GM19035 (cell line): Measurements from ENCODE around the gene TRPM2.

Source experiments
- ATAC-seq: cut with Tn5 transposase; IDR thresholded peaks from one replicate; pipeline ENCODE4 v1.9.1; 2021; ENCODE audit not compliant: unreplicated experiment

The TRPM2 gene

DNA sequence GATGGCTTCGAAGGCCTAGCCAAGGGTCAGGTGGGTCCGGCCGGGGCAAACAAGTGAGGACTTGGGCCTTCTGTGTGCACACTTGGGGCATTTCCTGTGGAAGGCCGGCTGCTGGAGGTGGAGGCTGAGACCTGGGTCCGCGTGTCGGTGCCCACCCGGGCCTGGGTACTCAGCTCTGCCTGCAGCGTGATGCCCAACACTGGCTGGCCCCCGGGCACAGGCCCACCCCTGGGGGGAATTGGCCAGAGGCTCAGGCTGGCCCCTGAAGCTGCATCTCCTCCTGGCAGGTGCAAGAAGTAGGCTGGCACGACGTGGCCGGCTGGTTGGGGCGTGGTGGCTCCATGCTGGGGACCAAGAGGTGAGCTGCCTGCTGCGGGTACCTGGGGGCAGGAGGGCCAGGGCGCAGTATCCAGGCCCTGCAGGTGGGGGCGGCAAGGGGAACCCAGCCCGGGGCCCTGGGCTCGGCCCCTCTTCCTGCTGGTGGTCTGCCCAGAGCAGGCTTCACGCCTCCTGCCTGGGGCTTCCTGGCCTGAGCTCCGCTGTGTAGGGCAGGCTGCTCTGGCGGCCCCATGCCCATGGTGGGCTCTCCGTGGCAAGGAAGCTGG, 31.5 kb upstream of the TRPM2 start:
- no peak for ATAC-seq

DNA sequence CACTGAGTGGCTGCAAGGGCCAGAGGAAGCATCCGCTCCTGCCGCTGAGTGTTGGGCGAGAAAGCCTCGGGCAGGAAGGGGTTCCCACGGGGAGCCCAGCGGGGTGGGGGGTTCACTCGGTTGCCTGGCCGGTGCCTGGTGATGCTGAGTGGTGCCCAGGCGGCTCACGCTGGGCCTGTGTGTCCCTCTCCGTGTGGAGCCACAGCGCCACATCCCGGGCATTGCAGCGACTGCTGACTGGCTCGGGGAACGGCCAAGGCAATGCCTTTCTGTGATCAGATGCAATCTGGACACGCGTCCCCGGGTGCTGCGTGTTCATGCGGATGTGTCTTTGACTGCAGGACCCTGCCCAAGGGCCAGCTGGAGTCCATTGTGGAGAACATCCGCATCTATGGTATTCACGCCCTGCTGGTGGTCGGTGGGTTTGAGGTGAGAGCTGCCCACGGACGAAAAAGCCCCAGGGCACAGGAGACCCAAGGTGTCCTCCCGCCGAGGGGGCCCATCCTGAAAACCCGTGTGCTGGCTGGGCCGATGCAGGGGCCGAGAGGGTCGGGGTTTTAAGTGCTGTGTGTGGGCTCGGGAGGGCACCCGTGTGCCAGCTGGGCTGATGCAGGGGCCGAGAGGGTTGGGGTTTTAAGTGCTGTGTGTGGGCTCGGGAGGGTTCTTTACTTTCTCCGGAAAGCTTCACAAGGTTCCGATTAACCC, 30.6 kb upstream of the TRPM2 start:
- ATAC-seq: no peak

DNA sequence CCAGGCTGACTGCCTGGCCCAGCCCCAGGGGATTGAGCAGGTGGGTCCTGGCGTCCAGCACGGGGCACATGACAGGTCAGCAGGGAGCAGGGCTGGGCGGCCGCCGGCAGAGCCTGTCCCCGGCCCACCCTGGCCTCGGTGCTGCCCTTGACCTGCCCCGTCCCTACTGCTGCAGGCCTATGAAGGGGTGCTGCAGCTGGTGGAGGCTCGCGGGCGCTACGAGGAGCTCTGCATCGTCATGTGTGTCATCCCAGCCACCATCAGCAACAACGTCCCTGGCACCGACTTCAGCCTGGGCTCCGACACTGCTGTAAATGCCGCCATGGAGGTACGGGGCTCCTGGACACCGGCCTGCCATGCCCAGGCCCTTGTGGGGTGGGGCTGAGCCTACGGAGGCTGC, 29.8 kb upstream of the TRPM2 start:
- ATAC-seq: no peak

DNA sequence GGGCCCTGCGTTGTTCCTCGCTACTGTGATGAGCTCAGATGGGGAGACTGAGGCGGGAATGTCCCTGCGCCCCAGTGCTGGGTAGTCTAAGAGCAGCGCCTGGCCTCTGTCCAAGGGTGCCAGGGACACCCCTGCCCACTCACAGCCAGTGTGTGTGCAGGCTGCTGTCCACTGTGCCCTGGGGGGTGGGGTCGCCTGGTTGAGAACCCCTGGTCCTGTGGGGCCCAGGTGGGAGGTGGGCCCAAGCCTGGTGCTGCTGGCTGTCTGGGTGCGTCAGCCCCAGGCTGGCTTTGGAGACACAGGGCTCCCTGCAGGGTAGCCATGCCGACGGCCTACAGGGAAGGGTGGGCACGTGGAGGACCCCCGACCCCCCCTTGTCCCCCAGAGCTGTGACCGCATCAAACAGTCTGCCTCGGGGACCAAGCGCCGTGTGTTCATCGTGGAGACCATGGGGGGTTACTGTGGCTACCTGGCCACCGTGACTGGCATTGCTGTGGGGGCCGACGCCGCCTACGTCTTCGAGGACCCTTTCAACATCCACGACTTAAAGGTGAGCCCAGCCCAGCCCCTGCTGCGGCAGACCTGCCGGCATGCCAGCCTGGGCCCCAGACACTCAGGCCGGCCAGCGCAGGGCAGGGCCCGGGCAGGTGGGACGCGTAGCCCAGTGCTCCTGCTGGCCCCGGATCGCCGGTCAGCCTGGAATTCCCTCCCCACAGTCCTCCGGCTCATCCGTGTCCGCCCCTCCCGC, 29.1 kb upstream of the TRPM2 start:
- no peak for ATAC-seq

DNA sequence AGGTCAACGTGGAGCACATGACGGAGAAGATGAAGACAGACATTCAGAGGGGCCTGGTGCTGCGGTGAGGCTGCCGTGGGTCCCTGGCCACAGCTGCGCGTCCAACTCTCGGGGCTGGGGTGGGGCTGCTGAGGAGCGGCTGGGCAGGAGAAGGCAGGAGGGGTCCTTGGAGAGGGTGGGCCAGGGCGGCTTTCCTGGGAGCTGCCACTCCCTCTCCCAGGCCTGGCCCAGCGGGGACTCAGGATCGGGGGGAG, 28.6 kb upstream of the TRPM2 start:
- ATAC-seq: no peak

DNA sequence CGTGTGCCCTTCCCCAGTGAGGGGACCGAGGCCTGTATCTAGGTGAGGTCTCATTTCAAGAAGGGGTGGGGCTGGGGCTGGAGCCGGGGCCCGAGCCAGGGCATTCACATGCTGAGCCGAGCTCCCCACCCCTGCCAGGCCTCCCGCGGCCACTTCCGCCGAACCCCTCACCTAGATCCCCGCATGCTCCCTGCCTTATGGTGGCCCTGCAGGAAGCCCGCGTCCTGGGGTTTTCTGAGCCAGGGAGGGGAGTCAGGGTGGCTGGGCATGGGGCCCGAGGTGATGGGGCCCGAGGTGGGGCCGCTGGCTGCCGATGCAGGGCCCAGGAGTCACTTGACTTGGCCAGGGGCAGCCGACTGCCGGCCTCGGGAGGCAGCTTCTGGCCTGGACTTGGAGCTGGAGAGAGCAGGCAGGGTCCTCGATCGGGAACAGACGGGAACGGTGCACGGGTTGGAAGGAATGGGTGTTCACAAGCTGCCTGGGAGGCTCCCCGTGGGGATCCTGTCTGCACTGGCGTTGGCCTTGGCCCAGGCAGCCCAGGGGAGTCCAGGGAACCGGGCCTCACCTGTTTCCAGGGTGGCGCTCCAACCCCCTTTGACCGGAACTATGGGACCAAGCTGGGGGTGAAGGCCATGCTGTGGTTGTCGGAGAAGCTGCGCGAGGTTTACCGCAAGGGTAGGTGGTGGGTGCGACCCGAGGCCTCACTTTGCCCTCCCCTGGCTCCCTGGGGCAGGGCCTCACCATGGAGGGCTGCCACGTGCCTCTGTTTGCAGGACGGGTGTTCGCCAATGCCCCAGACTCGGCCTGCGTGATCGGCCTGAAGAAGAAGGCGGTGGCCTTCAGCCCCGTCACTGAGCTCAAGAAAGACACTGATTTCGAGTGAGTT, 27.8 kb upstream of the TRPM2 start:
- no peak for ATAC-seq

DNA sequence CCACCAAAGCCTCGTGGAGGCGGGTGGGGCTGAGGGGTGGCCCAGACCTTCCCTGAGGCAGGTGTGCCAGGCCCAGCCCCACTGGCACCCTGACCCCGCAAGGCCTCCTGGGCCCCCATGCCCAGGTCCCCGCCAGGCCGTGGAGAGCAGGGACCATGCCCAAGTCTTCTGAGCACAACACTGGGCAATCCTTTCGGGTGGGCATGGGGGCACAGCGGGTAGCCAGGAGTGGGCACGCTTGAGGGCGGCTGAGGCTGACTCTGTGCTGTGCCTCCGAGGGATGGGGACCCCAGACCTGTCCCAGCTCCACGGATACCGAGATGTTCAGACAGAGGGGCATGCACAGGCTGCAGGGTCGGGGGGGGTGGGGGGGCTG, 27.2 kb upstream of the TRPM2 start:
- ATAC-seq: no peak

DNA sequence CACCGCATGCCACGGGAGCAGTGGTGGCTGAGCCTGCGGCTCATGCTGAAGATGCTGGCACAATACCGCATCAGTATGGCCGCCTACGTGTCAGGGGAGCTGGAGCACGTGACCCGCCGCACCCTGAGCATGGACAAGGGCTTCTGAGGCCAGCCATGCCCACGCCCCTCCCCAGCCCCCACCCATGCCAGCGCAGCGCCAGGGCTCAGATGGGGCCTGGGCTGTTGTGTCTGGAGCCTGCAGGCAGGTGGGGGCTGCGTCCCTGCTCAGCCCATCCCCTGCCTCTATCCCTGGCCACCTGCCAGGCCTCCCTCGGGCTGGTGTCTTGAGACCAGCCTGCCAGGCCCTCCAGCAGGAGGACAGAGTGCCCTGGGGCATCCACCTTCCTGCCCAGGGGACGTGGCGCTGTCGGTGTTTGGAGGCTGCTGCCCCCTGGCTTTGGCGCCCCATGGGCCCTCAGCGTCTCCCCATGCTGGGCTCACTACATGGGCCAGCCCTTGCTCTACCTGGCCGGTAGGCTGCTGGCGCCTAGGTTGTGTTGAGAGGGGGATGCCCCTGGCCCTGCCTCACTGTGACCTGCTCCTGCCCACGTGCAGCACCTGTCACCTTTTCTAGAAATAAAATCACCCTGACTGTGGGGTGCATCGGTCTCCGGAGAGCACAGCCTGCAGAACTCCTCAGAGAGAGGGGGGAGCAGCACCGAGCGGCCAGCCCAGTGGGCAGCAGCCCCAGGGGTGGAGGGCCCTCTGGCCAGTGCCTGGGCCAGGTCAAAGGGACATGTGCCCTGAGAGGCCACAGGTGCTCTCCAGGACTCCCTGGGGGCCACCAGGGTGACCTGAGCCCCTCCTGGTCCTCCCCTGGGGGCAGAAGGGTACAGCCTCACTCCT, 26.5 kb upstream of the TRPM2 start:
- no peak for ATAC-seq

DNA sequence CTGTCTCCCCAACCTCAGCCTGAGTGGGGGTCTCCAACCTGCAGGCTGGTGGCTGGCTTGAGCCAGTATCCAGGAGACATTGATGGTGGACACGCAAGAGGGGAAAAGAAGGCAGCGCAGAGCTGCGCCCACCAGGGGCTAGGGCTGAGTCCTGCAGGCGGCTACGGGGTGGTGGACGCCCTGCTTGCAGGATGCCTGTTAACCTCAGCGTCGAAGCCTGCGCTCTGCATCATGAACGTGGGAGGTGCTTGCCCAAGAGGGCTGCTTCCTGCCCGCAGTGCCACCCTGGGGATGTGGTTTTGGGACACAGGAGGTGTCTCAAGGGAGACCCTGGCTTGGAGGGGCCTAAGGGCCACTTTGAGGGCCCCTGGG, 25.8 kb upstream of the TRPM2 start:
- ATAC-seq: no peak

DNA sequence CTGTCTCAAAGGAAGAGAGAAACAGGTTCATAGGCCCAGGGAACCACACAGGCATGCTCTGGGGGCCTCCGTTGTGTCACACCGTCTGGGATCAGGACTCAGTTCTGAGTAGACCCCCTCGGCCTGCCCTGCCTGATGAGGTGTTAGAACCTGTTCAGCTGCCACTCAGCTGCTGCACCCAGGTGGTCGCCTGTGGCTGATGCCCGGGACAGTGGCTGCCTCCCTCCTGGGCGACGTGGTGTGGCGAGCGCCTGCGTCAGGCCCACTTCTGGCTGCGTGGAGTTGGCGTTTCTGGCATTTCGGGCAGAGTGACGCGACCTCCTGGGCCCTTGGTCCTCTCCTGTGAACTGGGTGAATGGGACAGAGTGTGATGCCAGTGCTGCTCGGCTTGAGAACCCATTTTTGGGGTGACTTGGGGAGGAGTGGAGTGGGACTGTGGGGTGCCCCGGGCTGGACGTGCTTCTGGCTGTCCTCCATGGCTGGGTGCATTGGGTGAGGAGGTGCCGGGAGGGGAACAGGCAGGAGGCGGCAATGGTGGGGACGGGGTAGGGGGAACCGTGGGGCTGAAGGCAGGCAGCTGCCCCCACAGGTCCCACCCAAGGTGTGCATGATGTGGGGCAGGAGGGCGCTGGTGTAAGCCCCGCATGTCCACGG, 25.1 kb upstream of the TRPM2 start:
- ATAC-seq: no peak

DNA sequence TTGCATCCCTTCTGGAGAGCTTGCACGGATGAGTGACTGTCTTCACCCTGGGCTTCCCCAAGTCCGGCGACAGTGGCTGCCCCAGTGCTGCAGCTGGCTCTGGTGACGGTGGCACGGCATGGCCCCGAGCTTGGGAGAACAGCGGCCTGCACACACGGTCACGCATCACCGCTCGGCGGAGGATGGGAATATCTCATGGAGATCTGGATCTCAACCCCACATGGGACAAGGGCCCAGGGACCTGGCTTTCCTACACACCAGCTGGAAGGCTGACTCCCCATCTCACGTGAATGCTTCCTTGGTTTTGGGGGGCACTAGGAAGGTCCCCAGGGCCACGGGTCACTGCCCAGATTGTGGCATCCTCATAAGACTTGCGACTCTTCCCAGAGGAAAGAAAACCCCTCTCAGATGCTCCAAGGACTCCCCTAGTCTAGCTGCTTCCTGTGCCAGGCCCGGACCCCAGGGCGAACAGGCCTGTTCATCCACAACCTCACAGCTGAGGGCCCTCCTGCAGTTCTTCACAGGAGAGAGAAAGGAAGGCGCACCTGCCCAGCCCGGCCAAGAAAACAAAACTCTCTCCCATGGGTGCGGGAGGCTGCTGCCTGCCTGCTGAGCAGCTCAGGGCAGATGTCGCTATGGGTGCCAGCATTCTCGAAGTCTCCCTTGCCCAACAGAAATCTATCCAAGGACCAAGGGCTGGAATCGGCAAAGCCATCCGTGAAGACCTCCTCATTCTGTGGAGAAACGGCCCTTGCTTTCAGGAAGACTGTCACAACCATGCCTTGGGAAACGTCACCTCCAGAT, 24.1 kb upstream of the TRPM2 start:
- ATAC-seq: no peak

DNA sequence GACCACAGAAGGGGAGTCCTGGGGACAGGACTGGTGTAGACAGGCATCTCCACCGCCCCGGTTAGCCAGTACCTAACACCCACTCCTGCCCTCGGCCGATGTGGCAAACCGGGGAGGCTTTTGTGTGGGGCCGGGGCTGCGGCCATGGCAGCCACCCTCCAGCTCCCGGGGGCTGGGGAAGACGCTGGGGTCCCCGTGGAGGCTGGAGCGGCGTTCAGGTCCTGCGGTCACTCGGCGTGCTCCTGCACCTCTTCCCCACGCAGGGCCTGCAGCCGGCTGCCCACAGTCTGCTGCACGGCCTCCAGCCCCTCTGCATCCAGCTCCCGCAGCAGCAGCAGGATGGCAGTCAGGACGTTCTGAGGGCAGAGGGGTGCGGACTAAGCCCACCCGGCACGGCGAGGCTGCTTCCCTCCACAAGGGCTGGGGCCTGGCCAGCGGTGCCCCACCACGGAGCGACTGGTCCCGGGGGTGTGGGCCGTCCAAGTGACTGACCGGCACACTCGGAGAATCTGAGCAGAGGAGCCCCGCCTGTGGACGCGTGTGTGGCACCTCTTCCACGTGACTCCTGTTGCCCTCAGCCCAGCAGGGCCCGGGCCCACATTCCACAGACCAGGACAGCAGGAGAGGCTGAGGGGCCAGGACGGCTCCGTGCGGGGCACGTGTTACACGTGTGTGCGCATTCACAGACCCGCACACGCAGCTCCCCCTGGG, 23.3 kb upstream of the TRPM2 start:
- no peak for ATAC-seq

DNA sequence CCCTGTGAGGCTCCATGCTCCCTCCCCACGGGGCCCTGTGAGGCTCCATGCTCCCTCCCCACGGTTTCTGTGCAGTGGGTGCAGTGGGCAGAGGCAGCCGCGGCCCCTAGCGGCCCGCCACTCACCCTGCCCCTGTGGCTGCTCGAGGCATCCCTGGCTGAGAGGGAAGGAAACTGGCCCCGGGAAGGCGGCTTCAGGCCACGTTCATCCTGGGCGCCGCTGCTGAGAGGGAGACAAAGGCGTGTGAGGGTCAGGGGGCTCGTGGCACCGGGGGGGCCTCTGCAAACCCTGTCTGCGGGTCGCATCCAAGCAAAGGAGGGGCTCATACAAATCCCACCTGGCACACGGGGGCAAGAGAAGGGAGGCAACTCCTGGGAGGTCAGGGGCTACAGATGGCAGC, 22.7 kb upstream of the TRPM2 start:
- ATAC-seq: no peak

DNA sequence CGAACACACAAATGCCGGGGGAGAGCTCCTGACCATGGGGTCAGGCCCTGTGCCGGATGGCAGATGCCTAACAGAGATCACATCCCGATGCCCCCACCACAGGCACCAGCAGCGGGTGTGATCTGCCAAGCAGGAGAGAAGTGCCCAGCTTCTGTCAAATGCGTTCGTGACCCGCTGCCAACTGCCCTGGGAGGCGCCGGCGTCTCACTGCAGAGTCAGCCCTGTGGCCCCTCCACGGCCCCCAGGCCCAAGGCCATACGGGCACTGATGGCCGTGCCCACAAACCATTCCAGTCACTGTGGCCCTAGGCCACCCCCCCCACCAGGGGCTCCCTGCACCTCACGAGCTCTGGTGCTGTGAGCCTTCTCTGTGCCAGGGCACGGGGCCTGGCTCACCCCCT, 22.2 kb upstream of the TRPM2 start:
- ATAC-seq: no peak

DNA sequence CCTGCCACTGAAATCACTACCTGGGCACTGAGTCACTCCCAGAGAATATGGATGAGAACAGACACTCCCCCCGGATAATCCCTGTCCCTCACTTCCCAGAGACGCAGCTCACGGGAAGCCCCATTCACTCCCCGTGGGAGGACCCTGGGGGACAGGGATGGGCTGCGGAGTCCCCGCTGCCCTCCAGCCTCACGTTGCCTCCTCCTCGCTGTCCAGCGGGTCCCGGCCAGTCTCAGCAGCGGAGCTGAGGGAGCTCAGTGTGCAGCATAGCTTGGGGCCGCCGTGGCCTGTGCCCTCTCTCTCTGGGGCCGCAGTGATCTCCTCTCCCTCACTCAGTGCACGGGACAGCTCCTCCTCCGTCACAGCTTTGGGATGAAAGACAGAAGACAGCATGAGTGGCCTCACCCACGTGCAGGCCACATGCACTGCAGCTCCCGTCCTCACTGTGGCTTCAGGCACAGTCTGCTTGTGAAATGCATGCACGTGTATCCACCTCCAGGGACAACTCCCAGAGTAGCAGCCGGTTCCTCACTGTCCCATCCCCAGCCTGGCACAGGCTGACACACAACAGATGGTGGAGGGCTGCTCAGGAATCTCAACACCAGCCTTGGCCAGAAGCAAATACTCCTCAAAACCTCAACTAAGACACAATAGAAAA, 21.6 kb upstream of the TRPM2 start:
- ATAC-seq: no peak

DNA sequence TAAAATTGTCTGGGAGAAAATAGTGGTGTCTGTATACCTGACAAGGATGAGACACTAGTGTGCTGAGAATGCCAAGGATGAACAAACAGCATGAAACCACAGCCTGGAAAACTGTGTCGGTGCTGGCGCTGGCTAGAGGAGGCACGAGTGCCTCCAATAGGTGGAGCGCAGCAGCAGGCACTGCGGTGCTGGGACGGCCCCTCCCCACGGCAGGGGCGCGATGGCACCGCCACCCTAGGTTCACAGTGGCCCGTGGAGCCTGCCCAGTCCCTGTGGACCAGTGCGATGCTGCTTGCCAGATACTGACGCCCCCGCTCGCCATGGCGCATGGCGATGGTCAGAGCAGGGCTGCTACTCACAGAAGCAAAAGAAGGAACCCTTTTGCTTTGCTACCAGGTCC, 21.0 kb upstream of the TRPM2 start:
- ATAC-seq: no peak

DNA sequence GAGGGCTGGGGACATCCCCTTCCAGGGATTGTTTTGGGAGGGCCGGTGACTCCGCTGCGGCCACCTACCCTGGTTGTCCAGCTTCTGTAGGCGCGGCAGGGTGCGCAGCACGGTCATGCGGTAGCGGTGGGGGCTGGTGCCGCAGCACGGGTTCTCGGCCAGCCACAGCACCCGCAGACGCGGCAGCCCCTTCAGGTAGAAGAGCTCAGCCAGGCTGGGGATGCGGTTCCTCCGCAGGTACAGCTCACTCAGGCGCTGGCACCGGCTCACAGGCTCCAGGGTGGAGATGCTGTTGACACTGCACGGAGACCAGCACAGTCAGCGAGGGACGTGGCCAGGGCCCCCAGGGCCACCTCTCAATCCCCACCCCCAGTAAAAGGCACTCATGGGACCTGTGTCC, 20.5 kb upstream of the TRPM2 start:
- ATAC-seq: no peak
